ENCODE data around the gene RSBN1L.
"Not testable (repeated sequence)": the region's sequence is repeated elsewhere in the genome, so short reads cannot be mapped to it uniquely, and the experiment has no call there.

The RSBN1L gene

DNA sequence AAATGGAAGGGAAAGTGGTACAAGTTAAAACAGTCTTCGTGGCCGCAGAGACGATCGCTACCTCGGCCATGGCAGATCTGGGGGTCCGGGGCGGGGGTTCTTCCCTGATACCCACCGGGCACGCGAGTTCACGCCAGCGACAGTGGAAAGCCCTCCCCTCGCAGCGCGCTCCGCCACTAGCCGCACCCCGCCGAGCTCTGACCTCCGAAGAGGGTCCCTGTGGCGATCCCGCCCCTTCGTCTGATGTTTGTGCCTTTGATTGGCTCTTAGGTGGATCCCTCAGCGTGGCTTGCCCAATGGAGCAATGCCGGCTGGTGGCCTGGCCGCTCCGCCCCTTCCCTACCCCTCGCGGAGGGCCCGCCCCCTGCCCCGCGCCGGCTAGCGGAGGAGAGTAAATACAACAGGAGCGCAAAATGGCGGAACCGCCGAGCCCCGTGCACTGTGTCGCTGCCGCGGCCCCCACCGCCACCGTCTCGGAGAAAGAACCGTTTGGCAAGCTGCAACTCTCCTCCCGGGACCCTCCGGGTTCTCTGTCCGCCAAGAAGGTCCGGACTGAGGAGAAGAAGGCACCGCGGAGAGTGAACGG lies at the start of gene RSBN1L:
Gene RSBN1L, plus strand, starts transcription at position 403 of the 586 bp plus-strand sequence. Its CDS starts 11 bp downstream, at position 414.
- DNase-seq (ENCODE audit: low read depth in 2 of 2): peak; percentile 96 to 97

DNA sequence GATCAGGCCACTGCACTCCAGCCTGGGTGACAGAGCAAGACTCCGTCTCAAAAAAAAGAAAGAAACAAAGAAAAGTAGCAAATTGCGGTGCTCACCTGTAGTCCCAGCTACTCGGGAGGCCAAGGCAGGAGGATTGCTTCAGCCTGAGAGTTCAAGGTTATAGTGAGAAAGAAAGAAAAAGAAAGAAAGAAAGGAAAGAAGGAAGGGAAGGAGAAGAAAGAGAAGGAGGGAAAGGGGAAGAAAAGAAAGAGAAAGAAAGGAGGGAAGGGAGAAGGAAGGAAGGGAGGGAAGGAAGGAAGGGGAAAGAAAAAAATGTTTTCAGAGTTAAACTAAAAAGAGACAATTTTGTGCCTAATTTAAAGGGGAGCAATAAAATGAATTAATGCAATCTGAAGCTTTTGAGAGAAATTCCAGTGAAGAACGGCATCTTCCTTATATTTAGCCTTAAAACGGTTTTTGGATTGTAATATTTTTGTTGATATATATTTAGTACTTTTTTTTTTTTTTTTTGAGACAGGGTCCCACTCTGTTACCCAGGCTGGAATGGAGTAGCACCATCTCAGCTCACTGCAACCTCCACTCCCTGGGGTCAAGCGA lies 47.4 kb upstream of the RSBN1L start:
- no peak for DNase-seq (ENCODE audit: low read depth in 2 of 2)

DNA sequence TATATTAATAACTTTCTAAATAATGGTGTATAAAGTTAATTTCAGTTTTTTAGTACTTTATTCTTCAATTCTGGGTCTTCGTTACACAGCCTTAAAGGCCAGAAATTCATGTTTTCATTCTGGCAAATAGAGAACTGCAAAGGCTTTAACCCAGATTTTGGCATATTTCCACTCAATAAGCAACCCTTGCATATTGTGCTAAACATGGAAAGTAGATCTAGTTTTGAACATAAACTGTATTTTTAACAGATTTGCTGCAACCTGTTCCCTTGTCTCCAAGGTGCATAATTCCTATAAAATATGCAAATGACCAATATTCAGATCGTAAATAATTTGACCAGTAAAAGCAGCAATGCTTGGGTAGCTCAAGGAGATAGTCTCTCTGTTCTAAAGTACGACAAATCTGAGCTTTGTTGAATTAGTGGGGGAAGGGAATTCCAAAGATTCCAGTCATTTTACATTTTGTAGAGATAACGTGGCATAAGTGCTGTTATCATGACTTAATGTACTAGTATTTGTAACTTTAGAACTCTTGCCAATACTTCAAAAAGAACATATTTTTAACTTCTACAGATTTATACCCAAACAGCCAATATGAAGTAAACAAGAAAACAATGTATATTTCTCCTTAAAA lies 46.4 kb upstream of the RSBN1L start:
- DNase-seq (ENCODE audit: low read depth in 2 of 2): no peak

DNA sequence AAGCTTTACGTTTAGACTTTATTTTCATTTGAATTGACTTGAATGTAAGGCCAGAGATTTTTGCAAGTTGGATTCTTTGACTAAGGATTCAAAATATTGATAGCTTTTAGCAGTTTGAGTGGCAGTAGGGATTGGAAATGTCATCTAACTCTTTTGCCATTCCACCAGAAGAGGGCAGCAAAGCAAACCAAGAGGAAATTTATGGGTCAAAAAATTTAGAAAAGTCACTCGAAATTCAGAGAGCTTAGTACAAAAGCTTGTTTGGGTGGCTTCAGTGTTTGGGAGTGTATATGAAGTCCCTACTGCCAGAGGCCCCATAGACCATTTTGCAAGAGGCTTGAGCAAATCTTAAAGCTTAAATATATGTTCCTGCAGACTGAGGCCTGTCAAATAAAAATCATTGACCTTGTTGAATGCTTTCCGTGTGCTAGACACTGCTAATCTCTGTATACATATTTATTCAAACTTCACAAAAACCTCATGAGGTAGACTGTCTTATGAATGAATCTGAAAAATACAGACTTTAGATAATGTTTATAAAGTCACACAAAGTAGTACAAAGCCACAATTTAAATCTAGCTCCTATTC lies 44.6 kb upstream of the RSBN1L start:
- no peak for DNase-seq (ENCODE audit: low read depth in 2 of 2)

DNA sequence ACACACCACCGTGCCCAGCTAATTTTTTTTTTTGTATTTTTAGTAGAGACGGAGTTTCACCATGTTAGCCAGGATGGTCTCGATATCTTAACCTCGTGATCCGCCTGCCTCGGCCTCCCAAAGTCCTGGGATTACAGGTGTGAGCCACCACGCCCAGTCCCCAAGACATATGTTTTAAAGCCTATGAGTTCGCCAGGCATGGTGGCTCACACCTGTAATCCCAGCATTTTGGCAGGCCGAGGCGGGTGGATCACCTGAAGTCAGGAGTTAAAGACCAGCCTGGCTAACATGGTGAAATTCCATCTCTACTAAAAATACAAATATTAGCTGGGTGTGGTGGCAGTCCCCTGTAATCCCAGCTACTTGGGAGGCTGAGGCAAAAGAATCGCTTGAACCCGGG lies 43.4 kb upstream of the RSBN1L start:
- not testable (repeated sequence) for DNase-seq (ENCODE audit: low read depth in 2 of 2)

DNA sequence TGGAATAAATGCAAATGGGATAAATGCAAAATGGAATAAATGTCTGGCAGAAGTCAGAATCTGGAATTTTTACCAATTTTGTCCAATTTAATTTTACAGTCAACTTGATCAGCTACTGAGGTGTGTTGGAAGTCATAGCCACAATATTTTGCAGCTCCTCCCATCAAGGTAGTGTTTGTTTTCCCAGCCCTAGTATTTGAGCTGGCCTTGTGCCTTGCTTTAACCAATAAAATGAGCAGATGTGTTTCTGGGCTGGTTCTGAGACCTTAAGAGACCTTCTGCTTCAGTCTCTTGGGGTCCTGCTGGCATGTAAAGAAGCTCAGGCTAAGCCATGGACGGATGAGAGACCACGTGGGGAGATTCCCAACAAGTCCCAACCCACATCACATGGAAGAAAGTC lies 42.7 kb upstream of the RSBN1L start:
- DNase-seq (ENCODE audit: low read depth in 2 of 2): no peak

DNA sequence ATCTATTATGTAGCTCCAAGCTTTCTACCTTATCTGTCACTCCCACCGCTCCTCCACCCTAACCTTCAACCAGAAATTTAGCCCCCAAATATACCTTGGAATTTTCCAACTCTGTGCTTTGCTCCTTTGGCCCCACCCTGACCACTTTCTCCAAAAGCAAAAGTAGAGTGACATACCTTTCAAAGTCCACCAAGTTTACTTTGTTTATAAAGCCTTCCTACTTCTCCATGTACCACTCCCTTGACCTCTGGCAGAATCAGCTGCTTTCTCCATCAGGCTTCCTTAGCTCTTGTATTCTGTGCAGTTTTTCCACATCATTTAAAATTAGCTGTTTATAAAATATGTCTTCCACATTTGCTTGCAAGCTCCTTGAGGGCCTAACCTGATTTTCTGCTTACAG lies 40.9 kb upstream of the RSBN1L start:
- no peak for DNase-seq (ENCODE audit: low read depth in 2 of 2)

DNA sequence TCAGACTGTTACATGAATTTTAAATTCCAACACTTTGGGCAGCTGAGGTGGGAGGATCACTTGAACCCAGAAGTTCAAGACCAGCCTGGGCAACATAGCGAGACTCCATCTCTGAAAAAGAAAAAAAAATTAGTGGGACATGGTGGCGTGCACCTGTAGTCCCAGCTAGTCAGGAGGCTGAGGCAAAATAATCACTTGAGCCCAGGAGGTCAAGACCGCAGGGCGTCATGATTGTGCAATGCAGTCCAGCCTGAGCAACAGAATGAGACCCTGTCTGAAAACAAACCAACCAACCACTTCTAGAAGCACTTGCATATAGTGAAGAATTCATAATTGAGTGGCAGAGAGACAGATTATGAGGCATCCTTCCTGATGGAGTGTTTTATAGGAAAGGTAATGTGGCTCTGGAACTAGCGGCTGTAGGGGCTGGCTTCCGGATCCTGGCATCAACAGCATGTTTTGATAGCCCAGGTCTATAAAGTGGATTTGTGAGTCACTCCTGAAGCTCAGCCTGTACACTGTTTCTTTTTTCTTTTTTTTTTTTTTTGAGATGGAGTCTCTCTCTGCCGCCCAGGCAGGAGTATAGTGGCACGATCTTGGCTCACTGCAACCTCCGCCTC lies 40.3 kb upstream of the RSBN1L start:
- no peak for DNase-seq (ENCODE audit: low read depth in 2 of 2)

DNA sequence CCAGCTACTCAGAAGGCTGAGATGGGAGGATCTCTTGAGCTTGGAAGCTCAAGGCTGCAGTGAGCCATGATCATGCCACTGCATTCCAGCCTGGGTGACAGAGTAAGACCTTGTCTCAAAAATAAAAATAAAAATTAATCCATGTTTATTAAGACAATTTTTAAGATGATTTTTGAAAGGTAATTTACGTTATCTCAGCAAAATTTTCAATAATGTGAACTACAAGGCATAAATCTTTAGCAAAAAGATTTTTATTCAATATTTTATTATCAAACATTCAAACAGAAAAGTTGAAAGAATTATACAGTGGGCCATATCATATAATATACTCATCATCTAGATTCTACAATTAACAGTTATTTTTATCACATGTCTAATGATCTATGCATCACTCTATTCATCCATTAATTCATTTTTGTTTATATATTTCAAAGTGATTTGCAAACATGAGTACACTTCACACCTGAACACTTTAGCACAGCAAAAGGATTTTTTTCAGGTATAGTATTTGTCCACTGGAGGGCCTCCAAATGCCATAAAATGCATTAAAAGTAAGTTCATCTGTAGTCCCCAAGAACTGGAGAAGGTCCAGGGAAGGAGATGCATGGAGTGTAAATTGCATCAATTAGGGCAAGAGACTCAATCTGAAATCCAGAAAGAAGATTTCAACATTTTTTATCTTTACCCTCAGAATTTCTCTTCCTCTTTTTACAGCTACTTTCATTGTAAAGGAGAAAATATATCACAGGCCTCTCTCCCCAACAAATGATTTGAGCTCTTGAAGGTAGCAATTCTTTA lies 38.6 kb upstream of the RSBN1L start:
- no peak for DNase-seq (ENCODE audit: low read depth in 2 of 2)

DNA sequence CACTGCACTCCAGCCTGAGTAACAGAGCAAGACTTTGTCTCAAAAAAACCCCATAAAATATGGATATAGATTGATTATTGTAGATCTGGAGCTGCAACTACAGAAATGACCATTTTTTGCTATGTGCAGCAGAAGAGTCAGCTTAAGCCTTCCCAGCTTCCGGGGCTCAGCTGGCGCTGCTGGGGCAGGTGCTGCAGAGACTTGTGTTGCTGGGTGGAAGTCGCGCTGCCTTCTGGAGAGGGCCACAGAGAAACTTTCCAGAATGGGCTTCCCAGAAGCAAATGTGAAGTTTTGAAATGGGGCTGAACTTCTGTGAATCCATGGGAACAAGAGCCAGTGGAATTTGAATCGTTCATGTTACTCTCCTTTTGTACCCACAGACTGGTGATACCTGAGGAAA lies 37.3 kb upstream of the RSBN1L start:
- DNase-seq (ENCODE audit: low read depth in 2 of 2): no peak

DNA sequence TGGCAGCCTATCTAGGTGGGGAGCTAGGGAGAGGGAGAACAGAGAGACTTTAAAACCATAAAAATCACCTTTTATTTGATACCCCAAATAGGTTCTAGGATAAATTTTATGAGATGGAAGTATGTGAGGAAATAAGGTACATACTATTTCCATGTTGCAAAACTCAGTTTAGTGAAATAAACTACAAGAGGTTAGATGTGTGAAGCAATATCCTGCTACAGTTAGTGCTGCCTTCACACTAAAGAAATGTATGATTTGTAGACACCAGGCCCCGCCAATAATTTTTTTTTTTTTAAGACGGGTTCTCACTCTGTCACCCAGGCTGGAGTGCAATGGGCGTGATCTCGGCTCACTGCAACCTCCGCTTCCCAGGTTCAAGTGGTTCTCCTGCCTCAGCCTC lies 34.4 kb upstream of the RSBN1L start:
- no peak for DNase-seq (ENCODE audit: low read depth in 2 of 2)

DNA sequence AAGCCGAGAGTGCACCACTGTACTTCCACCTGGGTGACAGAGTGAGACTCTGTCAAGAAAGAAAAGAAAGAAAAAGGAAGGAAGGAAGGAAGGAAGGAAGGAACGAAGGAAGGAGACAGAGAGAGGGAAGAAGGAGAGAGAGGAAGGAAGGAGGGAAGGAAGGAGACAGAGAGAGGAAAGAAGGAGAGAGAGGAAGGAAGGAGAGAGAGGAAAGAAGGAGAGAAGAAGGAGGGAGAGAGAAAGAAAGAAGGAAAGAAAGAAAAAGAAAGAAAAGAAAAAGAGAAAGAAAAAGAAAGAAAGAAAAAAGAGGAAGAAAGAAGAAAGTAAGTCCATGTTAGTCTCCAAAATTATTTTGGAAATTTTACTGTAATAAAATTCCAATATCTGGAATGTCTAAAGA lies 33.4 kb upstream of the RSBN1L start:
- no peak for DNase-seq (ENCODE audit: low read depth in 2 of 2)

DNA sequence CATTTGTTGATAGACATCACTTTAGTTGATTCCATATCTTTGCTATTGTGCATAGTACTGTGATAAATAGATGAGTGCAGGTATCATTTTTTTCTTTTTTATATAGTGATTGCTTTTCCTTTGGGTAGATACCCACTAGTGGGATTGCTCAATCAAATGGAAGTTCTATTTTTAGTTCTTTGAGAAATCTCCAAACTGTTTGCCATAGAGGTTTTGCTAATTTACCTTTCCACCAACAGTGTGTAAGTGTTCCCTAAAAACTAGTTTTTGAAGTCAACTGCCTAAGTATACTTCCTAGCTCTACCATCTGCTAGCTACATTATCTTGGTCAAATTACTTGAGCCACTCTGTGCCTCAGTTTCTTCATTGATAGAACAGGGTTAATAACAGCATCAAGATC lies 31.5 kb upstream of the RSBN1L start:
- no peak for DNase-seq (ENCODE audit: low read depth in 2 of 2)

DNA sequence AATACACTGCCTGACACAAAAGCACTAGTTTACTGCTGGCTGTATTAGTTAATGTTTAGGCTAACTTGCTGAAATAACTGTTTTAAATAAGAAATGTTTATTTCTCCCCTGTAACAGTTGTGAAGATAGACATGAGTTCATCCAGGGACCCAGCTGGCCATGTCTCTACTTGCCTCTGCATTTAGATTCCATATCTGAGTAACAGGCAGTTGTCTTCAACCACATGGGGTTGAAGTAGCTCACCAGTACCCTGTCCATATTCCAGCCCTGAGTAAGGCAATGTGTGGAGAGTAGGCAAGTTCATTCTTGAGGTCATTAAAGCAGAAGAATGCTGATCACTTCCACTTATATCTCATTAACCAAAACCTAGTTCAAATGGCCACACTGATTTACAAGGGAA lies 31.1 kb upstream of the RSBN1L start:
- no peak for DNase-seq (ENCODE audit: low read depth in 2 of 2)

DNA sequence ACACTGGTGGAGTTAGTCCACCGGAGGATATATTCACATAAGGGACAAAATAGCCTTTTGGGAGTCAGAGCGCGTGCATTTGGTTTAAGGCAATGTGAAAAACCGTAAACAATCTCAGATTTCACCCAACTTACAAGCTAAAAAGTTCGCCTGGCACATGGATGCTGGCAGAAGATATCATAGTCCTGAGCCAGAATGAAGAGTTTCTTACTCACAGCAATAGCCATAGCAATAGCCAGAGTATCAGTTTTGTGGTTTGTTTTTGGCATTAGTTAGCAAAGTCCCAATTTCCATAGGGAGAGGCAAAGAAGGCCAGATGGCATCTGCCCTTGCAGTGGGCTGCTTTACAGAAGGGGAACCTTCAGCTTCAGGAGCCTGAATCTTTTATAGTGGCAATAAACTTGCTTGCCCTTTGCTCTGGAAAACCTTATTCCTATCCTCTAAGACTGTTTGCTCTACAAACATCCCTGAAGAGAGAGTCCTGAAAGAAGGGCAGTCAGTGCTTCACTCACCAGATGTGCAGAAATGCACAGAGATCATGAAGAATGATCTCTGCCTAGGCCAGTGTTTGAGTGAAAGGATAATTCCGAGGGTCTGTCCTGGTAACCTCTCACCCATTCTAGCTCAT lies 28.7 kb upstream of the RSBN1L start:
- DNase-seq (ENCODE audit: low read depth in 2 of 2): no peak

DNA sequence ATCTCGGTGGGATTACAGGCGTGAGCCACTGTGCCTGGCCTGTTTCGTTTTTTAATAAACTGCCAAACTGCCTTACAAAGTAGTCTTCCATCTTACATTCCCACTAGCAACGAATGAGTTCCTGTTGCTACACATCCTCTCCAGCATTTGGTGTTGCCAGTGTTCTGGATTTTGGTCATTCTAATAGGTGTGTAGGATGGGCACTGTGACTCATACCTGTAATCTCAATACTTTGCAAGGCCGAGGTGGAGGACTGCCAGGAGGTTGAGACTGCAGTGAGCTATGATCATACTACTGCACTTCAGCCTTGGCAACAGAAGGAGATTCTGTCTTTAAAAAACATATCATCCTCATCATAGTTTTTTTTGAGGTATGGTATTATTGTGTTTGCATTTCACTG lies 21.4 kb upstream of the RSBN1L start:
- DNase-seq (ENCODE audit: low read depth in 2 of 2): no peak

DNA sequence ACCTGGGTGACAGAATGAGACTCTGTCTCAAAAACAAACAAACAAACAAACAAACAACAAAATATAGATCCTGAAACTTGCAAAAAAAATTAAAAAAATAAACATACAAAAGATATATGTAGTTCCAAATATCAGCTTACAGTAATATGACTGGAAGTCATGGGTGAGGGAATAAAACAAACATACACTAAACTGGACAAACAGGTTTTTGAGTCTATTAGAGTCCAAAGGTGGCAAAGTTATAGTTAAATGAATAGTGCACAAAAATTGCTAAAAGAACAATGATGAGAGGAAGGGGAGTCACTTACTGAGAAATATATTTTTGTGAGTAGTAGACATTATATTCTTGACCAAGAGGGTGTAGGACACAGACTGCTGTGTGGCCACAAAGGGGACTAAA lies 16.7 kb upstream of the RSBN1L start:
- no peak for DNase-seq (ENCODE audit: low read depth in 2 of 2)

DNA sequence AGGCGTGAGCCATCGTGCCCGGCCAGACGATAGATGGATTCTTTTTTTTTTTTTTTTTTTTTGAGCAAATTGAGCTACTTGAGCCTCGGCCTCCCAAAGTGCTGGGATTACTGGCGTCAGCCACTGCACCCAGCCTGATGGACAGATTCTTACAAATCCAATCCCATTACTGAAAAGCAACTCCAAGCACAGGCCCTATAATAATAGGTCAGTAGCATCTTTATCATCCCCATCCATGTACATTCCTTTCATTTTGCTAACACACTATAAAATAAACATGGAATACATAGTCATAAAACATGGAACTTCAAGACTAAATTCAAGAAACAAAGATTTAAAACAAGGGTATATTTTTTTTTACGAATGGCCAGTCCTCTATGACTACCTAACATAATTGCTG lies 16.0 kb upstream of the RSBN1L start:
- DNase-seq (ENCODE audit: low read depth in 2 of 2): no peak

DNA sequence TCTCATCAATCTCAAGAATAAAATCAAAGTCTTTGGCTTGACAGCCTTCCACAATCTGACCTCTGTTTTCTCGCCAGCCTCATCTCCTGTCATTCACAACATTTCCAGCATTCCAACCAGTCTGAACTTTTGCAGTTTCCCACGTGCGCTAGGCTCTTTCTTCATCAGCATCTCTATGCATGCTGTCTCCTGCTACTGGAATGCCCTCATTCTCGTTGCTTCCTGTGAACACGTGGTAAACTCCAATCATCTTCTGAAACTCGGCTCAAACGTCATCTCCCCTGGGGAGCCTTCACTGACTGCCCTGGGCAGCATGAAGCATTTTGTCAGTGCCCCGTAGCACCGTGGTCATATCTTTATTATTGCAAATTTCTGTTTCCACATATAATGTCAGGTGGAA lies 12.2 kb upstream of the RSBN1L start:
- DNase-seq (ENCODE audit: low read depth in 2 of 2): no peak

DNA sequence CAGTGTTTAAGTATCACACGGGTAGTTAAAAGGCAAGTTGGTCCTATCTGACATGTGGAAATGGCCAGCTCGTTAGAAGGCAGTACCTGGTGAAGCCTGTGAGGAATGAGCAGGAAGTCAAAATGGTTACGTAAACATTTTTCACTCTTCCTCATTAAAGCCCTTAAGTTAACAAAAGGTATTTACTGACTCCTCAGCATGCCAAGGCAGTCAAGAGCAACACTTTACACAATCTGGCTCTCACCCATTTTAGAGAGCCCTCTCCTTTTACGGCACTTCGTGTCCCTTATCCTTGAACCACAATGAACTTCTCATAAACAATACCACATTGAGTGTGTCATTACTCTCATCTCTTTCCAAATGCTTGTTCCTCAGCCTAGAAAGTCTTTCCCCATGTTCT lies 11.0 kb upstream of the RSBN1L start:
- no peak for DNase-seq (ENCODE audit: low read depth in 2 of 2)

DNA sequence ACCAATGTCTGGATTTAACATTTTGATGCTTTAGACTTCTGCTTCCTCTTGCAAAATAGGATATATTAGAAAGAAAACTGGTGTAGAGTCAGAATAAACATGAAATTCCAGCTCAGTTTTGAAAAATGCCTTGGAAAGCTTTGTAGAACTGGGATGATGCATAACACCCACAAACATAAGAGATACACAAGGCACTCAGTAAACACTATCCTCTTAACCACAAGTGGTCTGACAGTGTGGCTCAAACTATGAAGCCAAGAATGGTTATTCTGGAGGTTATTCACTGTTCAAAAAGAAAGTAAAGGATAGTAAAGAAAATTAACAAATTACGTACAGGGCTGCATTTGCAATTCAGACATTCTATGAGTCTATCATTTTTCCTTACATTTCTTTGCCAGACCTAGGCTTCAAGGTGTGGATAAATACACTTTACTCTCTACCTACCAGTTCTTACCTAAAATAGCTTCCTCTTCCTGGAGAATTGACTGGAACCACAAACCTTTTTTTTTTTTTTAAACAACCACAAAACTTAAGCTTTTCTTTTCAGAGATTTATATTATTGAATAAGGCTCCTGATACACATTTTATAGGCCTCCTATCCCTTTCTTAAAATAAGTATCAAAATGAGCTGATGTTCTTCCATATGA lies 9.0 kb upstream of the RSBN1L start:
- DNase-seq (ENCODE audit: low read depth in 2 of 2): no peak

Data from stimulated activated CD8-positive, alpha-beta memory T cell treated with anti-CD3 and anti-CD28 coated beads, Interleukin-15, amount 100 ng/mL, for 4 hours (primary cell).